Keratinocyte (primary cell): ENCODE measurements around the gene STXBP2.

Source experiments
- CTCF ChIP-seq, 3 experiments: IDR thresholded peaks in 1 of 3; conservative IDR thresholded peaks in 1 of 3; optimal IDR thresholded peaks in 1 of 3; 2 replicates in 2 of 3; 3 replicates in 1 of 3; pipeline versions ENCODE3 to v1.5.1; 2011; ENCODE audit warnings: low read length in 3 of 3, mild to moderate bottlenecking in 3 of 3, moderate library complexity in 2 of 3, control low read depth in 1 of 3, inconsistent platforms in 1 of 3; ENCODE audit not compliant: insufficient read depth in 2 of 3; ENCODE audit errors: extremely low read depth in 1 of 3
- EZH2 ChIP-seq: IDR thresholded peaks from one replicate; pipeline ENCODE4 v1.6.1; 2012; ENCODE audit warnings: inconsistent platforms, mild to moderate bottlenecking, low read length, moderate library complexity

GRCh38 chr19:7625763-7626372, 11.0 kb upstream of the STXBP2 start:
- TF ChIP-seq CTCF (optimal IDR thresholded peaks at IDR 0.05 in 1 of 3, IDR thresholded peaks at IDR 0.05 in 1 of 3, conservative IDR thresholded peaks at IDR 0.05 in 1 of 3; ENCODE audit: extremely low read depth in 1 of 3, insufficient read depth in 2 of 3, low read length in 3 of 3) (no peak), EZH2 (no peak)
